Activated T-helper 17 cell treated with anti-CD3 and anti-CD28 coated beads, Interleukin-2, amount 50 U/mL, for 72 hours (primary cell): ENCODE results near the gene TMEM132A. TPM values are rescaled to one million over a fixed set of nuclear protein-coding genes. Genes with fewer than 3 reads are reported as not detected.
"Not testable (repeated sequence)": the region's sequence is repeated elsewhere in the genome, so short reads cannot be mapped to it uniquely, and the experiment has no call there.

Experiments used
- ATAC-seq: fragments of 150-1000 bp; cut with Tn5 transposase; replicated peaks from 2 replicates; pipeline ENCODE4 v1.10.0; 2021; ENCODE audit warnings: mild to moderate bottlenecking, moderate library complexity
- H3K27ac Mint-ChIP-seq: one replicate; pipeline ENCODE4 v1.8.0; 2022; ENCODE audit warnings: mixed read lengths
- H3K27me3 Mint-ChIP-seq: one replicate; pipeline ENCODE4 v1.8.0; 2022; ENCODE audit warnings: mixed read lengths
- H3K36me3 Mint-ChIP-seq: one replicate; pipeline ENCODE4 v1.8.0; 2022; ENCODE audit warnings: low read depth, mild to moderate bottlenecking, mixed read lengths
- H3K4me1 Mint-ChIP-seq: one replicate; pipeline ENCODE4 v1.8.0; 2022; ENCODE audit warnings: mixed read lengths
- H3K4me3 Mint-ChIP-seq: one replicate; pipeline ENCODE4 v1.8.0; 2022; ENCODE audit warnings: mild to moderate bottlenecking, mixed read lengths
- H3K9me3 Mint-ChIP-seq: one replicate; pipeline ENCODE4 v1.8.0; 2022; ENCODE audit warnings: mixed read lengths
- total RNA-seq, 2 donors: library from RNA; stranded (reverse); gene quantifications; one replicate each; pipeline ENCODE4 v1.2.3, GENCODE V29; 2022

Gene TMEM132A
- total RNA-seq, 2 donors from 2014 or later, result 0.29 TPM; not detected in 1

DNA sequence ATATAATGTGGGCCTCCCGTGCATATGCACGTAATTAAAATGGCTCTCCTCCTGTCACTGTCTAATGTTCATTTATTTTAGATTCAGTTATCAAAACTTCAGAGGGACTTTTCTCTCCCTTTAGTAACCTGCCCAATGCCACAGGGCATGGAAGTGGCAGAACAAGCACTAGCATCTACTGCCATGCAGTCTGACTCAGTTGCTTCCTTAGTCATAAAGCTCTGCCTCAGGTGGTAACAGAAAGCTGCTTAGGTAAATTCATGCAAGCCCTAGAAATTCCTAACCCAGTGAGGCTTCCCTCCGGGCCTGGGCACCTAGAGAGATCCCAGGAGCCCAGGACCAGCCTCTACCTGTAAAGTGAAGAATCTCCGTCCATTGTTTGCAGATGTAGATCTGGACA, 26.8 kb upstream of the TMEM132A start:
- H3K36me3 Mint-ChIP-seq, result peaks cover 100% of the 10 kb centered on the region
- peaks cover 4% of the 10 kb centered on the region for H3K4me1 Mint-ChIP-seq
- ATAC-seq, result no peak

DNA sequence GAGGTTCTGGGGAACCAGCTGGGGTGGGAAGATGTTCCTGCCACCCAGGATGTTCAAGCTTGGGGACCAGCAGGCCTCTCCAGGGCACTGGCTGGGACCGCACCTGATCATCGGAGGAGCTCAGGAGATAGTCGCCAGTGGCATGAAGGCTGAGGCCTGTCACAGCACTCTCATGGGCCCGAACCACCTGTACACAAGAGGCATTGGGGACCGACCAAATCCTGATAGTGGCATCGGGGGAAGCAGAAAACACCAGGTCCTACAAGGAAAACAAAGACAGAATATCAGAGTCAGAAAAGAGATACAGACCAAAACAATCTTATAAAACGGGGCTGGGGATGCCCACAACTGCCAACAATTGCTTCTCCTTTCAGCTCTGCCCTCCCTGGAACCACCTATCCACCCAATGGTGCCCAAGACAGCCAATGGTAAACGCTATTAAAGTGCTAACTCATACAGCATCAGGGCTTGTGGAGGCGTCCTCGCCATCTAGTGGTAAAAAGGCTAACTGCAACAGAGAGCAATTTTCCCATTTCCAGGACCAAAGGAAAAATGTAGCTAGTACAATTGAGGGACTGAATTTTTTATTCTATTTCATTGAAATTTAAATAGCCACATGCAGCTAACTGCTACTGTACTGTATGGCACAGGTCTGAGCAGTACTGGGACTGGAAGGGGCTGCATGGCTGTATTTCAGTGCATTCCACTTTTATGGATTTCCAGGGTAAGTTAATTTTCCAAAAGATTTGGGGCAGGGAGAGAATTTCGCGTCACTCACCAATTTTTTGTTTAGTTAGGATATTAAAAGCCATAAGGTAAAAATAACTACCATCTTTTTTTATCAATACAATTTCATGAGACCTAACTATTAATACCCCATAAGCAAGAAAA, 25.0 kb upstream of the TMEM132A start:
- Mint-ChIP-seq H3K4me3 (no peak overlapping the region), H3K27me3 (no peaks in the 10 kb centered on the region), H3K9me3 (no peaks in the 10 kb centered on the region), H3K36me3 (peaks cover 100% of the 10 kb centered on the region), H3K27ac (no peak overlapping the region), H3K4me1 (peaks cover 14% of the 10 kb centered on the region)
- peak; percentile 58 for ATAC-seq

More for the DNA sequence above, 26.8 kb upstream of the TMEM132A start:
- peak overlapping the region; percentile 47 for H3K27ac Mint-ChIP-seq
- H3K27me3 Mint-ChIP-seq, result no peaks in the 10 kb centered on the region
- no peak overlapping the region for H3K4me3 Mint-ChIP-seq
- no peaks in the 10 kb centered on the region for H3K9me3 Mint-ChIP-seq

DNA sequence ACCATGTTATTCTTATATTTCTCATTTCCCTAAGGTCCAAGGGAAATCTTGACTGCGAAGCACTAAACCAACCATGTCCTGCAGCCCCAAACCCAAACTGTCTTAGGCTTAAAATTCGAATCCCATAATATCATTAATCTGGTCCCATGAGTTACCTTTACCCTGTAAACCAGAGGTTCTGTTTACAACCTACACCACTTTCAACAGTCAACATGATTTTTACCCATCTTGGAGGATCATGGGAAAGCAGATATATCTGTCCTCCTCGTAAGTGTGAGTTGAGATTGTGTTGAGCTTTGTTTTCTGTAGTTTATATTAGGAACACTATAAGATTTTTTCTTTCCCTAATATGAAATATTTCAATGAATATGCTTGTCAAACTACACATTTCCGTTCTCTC, 24.3 kb upstream of the TMEM132A start:
- H3K9me3 Mint-ChIP-seq, result no peaks in the 10 kb centered on the region
- H3K27me3 Mint-ChIP-seq, result no peaks in the 10 kb centered on the region
- H3K36me3 Mint-ChIP-seq, result peaks cover 99% of the 10 kb centered on the region
- H3K4me3 Mint-ChIP-seq, result no peak overlapping the region
- ATAC-seq, result no peak
- peak overlapping the region; percentile 50 for H3K27ac Mint-ChIP-seq
- peaks cover 17% of the 10 kb centered on the region for H3K4me1 Mint-ChIP-seq

DNA sequence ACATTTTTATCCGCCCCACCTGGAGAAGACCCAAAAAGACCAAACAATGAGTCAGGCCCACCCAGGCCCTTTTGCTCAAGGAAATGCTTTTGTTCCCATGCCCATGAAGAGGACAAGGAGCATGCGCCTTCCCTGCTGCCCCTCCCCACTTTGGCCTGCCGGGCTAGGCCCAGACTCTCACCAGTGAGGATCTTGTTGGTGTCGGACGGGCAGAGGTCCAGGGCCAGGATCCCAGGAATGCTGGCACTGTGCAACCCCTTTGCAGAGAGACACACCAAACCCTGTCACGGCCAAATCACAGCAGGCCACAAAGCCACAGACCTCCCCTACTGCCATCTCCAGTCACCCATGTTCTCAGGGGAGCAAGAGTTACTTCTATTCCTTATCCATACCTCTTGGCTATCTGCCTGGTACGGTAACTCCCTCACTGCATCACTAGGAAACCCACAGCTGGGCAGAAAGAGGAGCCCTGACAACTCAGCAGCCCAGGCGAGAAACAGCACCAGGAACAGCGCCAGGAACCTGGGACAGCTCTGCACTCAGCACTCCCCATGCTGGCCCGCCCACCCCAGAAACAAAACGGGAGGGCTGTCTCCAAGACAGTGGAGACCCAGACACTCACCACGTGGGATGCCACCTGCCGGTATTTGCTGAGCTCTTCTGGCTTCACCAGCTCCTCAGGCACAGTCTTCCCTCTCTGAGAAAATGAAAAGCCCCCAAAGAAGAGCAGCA, 23.4 kb upstream of the TMEM132A start:
- Mint-ChIP-seq H3K27ac (peak overlapping the region; percentile 50), H3K4me1 (peaks cover 24% of the 10 kb centered on the region), H3K27me3 (no peaks in the 10 kb centered on the region), H3K9me3 (no peaks in the 10 kb centered on the region), H3K36me3 (peaks cover 99% of the 10 kb centered on the region), H3K4me3 (no peak overlapping the region)
- no peak for ATAC-seq

DNA sequence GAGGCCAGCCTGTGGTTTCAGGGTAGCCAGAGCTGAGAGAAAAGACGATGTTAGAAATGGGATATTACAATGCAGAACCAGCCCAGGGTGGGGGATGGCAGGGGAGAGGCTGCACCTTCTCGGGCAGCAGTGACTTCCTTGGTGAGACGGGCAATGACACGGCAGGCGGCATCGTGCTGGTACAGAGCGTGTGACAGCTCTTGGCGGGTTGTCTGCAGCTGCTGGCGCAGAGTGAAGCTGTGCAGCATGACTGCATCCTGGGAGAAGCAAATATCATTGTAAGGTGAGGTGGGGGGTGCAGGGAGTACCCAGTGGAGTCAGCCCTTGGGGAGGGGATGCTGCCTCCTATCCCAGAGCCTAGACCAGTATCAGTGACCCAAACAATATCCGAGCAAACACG, 21.6 kb upstream of the TMEM132A start:
- Mint-ChIP-seq H3K4me3 (no peak overlapping the region), H3K27ac (peak overlapping the region; percentile 97), H3K36me3 (peaks cover 86% of the 10 kb centered on the region), H3K27me3 (no peaks in the 10 kb centered on the region), H3K4me1 (peaks cover 22% of the 10 kb centered on the region), H3K9me3 (no peaks in the 10 kb centered on the region)
- ATAC-seq, result no peak

DNA sequence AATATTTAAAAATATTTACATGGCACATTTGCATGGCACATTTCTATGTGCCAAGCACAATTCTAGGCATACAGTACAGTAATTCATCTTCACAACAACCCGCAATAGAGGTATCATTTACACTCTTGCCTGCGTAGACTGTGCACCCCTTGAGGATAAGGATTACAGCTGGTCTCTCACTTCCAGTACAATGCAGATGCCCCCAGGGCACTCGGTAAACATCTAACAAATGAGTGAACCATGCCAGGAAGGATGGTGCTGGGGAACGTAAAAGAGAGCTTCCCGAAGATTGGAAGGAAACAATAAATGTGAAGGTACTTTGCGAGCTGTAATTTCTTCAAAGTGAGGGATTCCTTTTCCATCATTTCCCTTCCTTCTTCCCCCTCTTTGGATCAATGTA, 19.2 kb upstream of the TMEM132A start:
- Mint-ChIP-seq H3K4me1 (peaks cover 19% of the 10 kb centered on the region), H3K27me3 (no peaks in the 10 kb centered on the region), H3K4me3 (peak overlapping the region; percentile 98), H3K27ac (peak overlapping the region; percentile 97), H3K36me3 (peaks cover 62% of the 10 kb centered on the region), H3K9me3 (no peaks in the 10 kb centered on the region)
- no peak for ATAC-seq

DNA sequence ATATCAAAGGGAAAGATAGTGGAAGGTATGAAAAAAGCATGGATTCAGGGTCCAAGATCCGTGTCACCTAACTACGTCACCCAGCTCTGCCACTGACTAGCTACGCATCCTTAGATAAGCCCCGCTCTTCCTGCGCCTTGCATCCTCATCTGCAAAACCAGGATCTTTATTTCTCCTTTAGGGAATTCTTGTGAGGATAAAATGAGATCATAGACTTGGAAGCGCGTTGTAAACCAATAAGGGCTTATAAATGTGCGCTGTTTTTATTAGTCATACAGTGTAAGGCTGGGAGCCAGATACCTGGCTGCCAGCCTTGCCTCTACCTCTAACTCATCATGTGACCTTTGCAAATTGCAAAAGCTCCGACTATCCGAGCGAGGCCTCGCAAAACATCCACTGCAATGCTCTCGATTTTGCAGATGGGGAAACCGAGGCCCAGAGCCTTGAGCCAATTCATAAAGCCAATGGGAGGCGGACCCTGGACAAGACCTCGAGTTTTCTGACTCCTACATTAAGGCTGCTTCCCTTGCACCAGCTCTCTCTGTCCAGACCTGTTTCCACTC, 18.6 kb upstream of the TMEM132A start:
- no peaks in the 10 kb centered on the region for H3K9me3 Mint-ChIP-seq
- H3K27ac Mint-ChIP-seq, result peak overlapping the region; percentile 97
- H3K4me3 Mint-ChIP-seq, result peak overlapping the region; percentile 98
- peaks cover 22% of the 10 kb centered on the region for H3K4me1 Mint-ChIP-seq
- peak; percentile 29 for ATAC-seq
- no peaks in the 10 kb centered on the region for H3K27me3 Mint-ChIP-seq
- H3K36me3 Mint-ChIP-seq, result peaks cover 56% of the 10 kb centered on the region

DNA sequence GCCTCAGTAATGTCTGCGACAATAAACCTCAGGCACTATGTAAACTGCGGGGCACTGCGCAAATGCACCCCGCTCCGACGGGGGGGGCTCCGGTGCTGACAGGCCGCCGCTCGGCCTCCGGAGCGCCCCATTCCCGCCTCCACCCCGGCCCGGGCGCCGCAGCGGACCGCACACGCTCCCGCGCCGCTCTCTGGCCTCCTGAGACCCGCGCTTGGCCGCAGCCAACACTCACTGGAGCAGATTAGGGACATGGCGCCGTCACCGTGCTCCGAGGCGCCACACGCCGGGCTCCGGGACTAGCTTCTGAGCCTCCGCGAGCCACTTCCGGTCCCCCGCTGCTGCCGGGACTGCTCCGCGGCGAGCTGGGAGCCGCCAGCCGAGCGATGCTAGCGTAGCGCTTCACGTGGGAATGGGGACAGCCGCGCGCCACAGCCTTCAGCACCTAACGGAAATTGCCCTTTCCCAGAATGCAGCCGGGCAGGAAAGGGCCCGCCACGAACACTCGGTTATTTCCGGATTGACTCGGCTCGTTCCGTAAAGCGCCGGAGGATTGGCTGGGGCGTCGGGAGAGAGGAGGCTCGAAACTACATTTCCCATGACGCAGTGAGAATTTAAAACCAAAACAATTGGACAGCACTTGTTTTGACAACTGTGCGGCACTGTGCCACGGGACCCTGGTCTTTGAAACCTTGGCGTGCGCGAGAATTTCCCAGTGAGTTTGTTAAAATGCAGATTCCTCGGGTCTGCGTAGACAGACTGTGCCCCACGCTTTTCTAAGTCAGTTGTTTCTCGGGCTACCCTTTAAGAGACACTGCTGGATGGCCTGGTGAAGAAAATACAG, 17.9 kb upstream of the TMEM132A start, which contains the start of gene PRPF19:
PRPF19 (minus strand) TSS at position 454 of the 841 bp plus-strand sequence; CDS start at position 251, 203 bp downstream.
- Mint-ChIP-seq H3K27ac (peak within 1 kb of the TSS; percentile 97), H3K27me3 (no peaks in the 10 kb centered on the region), H3K36me3 (peaks cover 49% of the 10 kb centered on the region), H3K4me1 (peaks cover 25% of the 10 kb centered on the region), H3K9me3 (no peaks in the 10 kb centered on the region), H3K4me3 (peak within 1 kb of the TSS; percentile 98)
- ATAC-seq, result peak; percentile 94

DNA sequence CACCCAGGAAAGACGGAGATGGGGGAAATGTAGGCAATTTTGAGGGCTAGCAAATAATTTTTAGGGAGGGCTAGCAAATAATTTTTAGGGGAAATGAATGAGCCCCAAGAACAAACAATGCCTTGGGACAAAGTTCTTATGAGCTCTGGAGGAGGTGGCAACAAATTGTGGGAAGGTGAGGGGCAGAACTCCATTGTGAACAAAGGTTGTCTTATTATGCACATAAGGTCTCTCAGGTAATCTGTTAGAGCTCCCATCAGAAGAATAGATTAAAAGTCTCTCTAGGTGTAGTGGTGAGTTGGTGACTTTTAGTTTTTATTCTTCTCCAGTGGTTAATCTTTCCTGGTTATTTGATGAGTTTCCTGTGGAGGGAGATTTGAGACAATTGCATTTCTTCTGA, 15.5 kb upstream of the TMEM132A start:
- Mint-ChIP-seq H3K4me1 (peaks cover 32% of the 10 kb centered on the region), H3K9me3 (no peaks in the 10 kb centered on the region), H3K27me3 (no peaks in the 10 kb centered on the region), H3K4me3 (no peak overlapping the region), H3K27ac (peak overlapping the region; percentile 8), H3K36me3 (peaks cover 25% of the 10 kb centered on the region)
- no peak for ATAC-seq

DNA sequence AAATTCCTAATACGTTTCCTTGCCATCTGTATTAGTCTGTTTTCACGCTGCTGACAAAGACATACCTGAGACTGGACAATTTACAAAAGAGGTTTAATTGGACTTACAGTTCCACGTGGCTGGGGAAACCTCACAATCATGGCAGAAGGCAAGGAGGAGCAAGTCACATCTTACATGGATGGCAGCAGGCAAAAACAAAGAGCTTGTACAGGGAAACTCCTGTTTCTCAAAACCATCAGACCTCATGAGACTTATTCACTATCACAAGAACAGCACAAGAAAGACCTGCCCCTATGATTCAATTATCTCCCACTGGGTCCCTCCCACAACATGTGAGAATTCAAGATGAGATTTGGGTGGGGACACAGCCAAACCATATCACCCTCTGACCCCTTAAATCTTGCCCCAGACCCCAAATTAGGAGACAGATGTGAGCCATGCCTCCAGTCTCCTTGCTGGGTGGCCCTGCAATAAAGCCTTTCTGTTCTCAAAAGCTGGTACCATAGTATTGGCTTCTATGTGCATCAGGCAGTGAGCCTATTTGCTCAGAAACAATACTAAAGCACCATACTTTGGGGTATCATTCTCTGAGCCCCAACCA, 14.5 kb upstream of the TMEM132A start:
- H3K27me3 Mint-ChIP-seq, ATAC-seq, H3K9me3 Mint-ChIP-seq, H3K27ac Mint-ChIP-seq, H3K4me3 Mint-ChIP-seq: not testable (repeated sequence)
- H3K4me1 Mint-ChIP-seq, result peaks cover 24% of the 10 kb centered on the region
- peaks cover 19% of the 10 kb centered on the region for H3K36me3 Mint-ChIP-seq

DNA sequence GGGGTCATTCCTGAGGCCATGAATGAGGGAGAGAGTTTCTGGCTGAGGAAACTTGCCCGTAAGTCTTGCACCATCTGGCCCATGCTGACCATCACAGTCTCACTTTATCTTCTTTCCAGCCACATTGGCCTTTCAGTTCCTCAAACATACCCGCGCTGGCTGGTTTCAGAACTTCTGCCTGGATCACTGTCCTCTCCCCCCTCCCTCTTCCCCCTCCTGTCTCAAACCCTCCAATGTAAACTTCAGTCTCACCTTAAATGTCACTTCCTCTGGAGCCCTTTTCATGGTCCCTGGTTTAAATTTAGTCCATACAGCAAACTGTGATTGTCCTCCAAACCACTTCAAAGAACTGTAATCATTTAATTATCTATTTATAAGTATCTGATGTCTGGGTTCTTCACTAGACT, 14.0 kb upstream of the TMEM132A start:
- Mint-ChIP-seq H3K27ac (peak overlapping the region; percentile 44), H3K9me3 (no peaks in the 10 kb centered on the region), H3K27me3 (no peaks in the 10 kb centered on the region), H3K4me1 (peaks cover 26% of the 10 kb centered on the region), H3K36me3 (peaks cover 16% of the 10 kb centered on the region), H3K4me3 (no peak overlapping the region)
- no peak for ATAC-seq

DNA sequence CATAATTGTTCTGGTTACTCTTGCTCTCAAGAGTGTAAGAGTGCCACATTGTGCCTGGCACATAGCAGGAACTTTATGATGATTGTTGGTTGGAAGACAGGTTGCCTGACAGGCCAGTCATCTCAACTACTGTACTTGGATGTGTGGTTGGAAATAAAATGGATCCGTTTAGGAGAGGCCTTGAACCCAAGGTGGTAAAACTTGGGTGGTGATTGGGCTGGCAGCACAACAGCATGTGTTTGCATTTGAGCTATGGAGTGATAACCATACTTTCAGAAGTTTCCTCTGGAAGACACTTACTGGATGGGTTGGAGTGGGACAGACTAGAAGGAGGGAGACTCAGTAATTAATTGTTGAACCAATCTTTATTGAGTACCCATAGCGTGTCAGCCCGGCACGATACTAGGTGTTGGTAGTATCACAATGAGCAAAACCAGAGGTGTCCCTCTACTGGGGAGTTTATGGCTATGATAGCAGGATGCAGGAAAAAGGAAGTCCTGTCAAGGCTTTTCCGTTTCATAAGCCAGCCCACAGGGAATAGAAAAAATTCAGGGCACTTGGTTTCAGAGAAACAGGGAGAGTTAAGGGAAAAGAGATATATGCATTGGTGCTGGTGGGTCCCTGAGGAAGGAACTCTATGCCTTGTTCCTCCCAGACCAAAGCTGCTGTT, 13.4 kb upstream of the TMEM132A start:
- peaks cover 27% of the 10 kb centered on the region for H3K4me1 Mint-ChIP-seq

DNA sequence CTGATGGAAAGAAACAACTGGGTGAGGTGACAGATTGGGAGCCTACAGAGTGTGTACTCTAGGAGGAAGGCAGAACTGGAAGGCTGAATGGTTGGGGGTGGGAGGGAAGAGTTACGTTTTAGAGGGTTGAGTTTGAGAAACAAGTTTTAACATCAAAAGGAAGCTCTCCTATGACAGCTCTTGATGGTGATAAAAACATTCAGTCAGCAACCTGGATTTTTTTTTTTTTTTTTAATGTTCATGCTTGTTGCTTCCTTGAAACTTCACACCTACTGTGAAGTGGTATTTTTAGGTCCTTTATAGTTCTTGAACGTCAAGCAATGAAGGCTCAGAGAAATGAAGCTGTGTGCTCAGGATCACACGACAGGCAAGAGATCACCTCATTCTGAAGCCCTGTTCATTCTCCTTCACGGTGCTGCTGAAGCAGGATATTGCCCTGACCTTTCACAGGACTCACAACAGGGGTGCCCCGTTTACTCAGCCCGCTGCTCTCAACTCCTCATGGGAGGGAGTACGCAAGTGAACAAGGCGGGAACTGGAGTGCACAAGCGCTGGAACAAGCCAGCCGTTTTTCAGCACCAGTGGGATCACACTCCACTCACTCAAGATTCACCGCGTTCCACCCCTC, 11.9 kb upstream of the TMEM132A start:
- Mint-ChIP-seq H3K9me3 (no peaks in the 10 kb centered on the region), H3K36me3 (peaks cover 16% of the 10 kb centered on the region), H3K4me1 (peaks cover 39% of the 10 kb centered on the region), H3K27ac (peak overlapping the region; percentile 77), H3K4me3 (peak overlapping the region; percentile 93), H3K27me3 (no peaks in the 10 kb centered on the region)
- no peak for ATAC-seq

More for the DNA sequence above, 13.4 kb upstream of the TMEM132A start:
- Mint-ChIP-seq H3K27me3 (no peaks in the 10 kb centered on the region), H3K36me3 (peaks cover 16% of the 10 kb centered on the region), H3K9me3 (no peaks in the 10 kb centered on the region), H3K4me3 (no peak overlapping the region), H3K27ac (peak overlapping the region; percentile 44)
- ATAC-seq, result no peak
